SW480 (cell line): Measurements from ENCODE around the gene EMID1.

Experiments
- DNase-seq: peaks from one replicate; pipeline ENCODE4 v3.0.0-alpha.2; 2016; ENCODE audit warnings: low spot score

Gene EMID1

DNA sequence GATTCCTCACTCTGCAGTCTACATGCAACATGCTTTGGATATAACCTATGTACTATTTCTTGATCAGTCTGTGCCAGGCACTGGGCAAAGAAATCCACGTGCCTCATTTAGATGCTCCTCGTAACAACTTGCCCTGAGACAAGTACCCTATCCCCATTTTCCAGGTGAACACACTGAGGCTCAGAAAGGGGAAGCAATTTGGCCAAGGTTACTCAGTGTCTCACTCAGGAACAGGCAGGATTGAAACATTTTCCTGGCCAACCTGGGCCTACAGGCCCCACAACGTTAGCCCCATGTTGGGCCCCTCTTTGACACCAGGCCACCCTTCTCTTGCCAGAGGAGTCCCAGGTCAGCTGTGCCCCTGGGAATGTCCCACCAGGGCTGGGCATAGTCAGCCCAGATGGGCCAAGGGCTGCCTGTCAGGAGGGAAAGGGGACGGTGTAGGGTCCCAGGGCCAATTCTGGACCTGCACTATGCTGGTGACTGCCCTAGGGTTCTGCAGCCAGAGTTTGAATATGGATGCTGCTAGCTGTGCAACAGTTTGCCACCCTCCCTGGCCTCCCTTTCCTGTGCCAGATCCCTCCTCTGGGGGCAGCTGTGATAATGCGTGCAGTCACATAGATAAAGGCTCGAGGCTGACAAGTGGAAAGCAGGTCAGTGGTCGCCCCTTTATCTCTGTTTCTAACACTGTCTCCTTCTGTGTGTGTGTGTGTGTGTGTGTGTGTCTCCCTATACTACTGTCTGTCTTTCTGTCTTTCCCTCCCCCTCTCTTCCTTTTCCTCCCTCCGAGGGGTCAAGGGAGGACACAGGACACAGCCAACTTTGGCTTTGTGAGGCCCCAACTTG, 10.4 kb upstream of the EMID1 start:
- DNase-seq, result no peak

DNA sequence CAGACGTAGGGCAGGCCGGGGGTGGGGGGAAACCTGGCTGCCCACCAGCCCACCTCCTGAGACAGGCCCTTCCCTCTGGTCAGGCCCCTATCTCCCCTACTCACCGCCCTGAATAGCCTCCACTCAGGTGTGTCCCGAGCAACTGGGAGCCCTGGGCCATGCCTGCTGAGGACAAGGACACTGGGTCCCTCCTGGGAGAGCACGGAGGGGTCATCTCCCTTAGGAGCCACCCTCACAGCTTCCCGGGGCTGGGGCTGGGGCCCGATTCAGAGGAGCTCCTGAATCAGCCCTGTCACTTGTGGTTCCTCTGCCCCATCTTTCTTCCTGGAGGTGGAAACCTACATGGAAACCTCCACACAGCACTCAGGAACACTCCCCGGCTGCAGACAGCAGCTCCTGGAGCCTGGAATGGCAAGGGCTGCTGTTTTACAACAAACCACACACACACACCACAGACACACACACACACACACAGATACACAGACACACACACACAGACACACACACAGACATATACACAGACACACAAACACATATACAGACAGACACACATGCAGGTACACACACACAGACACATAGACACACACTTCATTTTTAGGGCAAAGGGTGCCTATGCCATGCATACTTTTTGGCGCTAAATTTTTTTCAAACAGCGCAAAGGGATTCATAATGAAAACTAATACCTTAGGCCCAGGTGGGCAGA, 9.6 kb upstream of the EMID1 start:
- DNase-seq, result no peak

DNA sequence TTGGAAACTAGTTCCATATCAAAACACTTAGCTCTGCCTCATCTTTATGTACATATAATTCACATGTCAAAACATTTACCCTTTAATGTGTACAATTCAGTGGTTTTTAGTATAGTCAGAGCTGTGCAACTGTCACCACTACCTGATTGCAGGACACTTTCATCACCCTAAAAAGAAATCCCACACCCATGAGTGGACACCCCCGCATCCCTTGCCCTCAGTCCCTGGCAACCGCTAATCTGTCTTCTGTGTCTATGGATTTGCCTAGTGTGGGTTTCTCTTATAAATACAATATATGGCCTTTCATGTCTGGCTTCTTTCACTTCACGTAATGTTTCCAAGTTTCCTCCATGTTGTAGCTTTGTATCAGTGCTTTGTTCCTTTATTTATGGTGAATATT, 8.6 kb upstream of the EMID1 start:
- DNase-seq, result peak; percentile 61

DNA sequence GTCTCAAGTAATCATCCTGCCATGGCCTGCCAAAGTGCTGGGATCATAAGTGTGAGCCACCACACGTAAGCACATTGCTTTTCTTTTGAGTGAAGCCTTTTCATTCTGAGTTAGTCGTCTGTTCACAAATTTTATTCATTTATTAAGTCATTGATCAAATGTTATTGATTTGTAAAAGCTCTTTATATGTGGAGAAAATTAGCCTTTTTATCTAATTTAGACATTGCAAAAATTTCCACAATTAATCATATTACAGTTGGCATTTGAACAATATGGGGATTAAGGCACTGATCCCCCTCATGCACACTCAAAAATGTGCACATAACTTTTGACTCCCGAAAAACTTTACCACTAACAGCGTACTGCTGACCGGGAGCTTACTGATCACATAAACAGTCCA, 7.5 kb upstream of the EMID1 start:
- no peak for DNase-seq

DNA sequence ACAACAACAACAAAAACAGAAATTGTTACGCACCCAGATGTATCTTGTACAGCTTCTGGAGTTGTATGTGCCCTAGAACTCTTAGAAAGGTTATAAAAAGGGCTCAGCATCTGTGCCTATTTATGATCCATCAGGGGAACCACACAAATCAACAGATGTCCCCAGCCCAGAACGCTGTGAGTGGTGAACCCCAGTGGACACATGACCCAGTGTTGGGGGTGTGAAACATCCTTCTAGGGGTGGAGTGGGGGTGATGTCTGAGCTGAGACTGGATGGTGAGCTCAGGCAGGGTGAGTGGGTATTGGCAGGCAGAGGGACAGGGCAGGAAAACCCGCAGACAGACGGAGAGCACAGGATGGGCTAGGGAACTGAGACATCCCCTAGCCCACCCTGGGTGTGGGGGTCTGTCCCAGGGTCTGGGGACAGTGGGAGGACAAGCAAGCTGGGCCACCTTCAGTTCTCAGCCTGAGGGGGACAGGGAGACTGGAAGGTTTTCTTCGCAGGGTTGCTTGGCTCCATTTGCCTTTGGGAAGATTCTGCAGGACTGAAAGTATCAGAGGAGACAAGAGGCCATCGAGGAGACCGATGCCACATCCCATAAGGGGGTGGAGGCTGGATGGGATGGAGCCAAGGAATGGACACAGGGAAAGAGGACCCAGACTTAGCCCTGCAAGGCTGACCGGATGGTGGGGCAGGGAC, 5.8 kb upstream of the EMID1 start:
- no peak for DNase-seq

DNA sequence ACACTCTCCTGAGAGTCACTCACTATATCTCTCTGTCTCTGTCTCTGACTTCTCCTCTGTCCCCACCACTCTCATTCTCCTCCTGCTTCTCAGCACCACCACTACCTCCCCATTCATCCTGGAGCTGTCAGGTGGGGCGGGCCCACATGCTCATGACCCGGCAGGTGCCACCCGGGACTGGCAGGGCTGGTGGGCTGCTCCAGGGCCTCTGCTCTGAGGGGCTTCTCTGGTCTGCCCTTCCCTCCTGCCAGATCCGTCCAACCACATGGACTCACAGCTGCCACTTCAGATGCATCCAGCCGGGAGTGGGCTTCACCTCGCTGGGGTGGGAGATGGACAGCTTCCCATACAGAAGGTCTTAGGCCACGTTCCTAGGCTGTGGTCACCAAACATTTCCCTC, 4.8 kb upstream of the EMID1 start:
- no peak for DNase-seq

DNA sequence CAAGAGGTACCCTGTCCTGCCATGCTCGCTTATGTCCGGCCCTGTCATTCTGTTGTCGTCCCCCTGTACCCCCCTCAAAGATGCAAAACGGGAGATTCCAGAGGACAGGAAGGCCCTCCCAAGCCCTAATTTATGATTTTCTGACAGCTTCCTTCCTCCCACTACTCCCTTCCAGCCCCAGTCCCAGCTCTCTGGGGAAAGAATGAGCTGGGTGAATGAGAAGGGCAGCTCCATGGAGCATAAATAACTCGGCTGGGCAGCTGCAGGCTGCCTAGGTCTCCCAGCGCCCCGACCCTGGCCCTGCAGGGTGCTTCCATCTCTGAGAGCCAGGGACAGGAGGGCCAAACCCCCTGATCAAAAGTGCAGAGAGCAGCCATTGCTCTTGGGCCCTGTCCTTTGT, 3.9 kb upstream of the EMID1 start:
- DNase-seq, result no peak

DNA sequence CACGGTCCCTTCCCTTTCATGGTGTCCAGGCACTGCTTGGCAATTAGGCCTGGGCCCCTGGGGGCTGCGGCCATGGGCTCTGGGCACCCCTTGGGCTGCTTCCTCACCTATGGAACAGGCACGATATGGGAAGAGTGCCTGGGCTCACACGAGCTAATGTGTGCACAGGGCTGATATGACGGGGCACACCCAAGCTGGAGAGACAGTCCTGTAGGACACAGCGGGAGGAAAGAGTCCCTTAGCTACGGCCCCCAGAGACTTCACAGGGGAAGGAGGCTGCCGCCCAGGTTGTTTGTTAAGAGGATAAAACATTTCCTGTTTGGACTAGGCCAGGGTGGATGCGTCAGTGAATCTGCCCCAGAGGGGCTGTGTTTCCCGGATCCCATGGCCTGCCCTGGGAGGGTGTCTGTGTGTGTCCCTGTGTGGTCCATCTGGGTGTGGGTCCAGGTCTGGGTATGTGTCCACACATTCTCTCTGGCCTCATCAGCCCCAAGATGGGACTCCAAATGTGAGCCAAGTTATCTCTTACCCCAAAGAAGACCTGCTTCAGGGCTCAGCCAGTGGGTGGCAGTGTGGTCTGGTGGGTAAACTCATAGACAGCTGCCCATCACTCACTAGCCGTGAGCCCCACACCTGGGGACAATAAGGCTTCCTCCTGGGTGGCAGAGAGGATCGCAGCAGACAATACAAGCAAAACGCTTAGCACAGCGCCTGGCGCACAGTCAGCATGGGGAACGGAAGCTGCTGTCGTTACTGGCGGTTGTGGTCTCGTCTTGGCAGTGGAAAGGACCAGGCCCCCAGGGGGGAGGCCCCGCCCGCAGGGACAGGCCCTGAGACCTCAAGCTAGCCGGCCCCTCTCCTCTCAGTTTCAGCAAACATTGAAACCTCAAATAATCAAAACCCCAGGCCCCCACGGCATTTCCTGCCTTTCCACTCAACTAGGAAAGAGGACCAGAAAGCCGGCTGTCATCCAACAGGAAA, 3.2 kb upstream of the EMID1 start:
- peak; percentile 33 for DNase-seq

DNA sequence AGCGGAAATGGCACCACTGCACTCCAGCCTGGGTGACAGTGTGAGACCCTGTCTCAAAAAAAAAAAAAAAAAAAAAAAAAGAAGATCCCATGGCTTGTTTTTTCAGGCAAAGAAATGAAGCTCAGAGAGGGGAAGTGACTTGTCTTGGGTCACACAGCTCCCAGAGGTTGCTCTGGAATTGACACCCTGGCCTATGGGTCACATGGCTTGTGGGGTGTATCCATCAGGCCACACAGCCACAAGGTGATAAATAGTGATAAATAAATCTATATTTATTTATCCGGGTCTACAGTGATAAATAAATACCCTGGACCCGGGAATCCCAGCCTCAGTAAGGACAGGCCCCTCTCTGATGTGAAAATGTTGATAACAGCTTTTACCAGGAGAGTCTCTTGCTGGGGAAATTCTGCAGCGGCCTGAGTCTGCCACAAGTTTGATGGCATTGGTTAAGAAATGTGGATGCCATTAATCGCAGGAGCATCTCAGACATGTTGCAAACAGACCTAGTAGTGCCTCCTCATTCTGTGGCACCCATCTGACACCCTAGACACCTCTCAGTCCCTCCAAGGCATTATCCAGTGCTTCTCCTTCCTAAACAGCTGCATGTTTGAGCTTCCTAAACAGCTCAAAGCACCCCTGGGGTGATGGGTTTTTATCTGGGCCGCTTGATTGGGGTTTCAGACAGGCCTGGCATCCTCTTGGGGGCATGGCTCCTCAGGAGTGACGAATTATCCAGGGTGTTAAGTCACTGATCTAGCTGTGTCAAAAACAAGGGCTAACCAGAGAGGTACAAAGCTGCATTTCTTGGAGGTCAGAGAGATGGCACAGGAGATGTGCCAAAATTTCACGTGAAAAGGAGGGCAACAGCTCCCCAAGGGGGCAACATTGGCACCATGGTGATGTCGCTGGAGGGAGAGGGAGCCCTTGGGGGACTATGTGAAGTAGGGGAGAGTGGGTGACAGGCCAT, 1.9 kb upstream of the EMID1 start:
- DNase-seq, result no peak

DNA sequence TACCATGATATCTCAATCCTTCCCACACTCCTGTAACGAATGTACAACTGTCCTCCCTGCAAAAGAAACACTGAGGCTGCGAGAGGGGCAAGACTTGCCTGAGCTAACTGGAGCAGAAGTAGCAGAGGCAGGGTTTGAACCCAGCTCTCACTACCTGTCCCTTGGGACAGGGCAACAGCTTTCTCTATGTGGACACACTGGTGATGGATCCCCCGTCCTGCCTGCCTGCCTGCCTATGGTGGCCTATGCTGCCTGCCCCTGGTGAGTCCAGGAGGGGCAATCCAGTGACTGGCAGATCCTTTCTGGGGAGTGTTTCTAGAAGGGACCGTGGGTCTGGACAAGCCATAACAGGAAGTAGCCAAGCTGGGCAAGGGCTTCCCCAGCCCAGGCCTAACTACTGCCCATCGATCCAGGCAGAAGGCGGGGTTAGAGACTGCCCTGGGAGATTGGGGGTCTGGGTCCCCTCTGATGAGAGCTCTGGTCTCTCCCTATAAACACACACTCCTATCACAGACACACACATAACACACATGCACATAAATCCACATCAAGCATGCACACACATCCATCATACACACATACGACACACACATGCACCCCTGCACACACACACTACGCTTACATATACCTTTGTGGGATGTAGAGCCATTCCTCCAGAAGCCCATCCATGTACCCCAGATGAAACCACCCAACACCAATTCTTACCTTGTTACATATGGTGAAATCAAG, 1.1 kb upstream of the EMID1 start:
- DNase-seq, result no peak

DNA sequence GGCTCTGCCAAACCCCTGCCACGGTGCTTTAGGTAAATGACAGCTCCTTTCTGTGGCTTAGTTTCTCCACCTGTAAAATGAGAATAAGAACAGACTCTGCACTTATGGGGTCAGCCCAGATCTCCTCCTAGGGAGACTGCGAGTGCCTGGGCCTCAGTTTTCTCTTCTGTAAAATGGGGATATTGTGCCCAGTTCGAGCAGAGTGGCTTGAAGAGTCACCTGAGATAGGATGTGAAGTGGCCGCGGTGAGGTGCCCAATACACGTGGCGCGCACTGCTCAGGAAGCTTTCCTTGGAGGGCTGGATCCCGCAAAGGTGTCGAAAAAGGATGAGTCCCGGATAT, 473 bp upstream of the EMID1 start:
- DNase-seq, result no peak

DNA sequence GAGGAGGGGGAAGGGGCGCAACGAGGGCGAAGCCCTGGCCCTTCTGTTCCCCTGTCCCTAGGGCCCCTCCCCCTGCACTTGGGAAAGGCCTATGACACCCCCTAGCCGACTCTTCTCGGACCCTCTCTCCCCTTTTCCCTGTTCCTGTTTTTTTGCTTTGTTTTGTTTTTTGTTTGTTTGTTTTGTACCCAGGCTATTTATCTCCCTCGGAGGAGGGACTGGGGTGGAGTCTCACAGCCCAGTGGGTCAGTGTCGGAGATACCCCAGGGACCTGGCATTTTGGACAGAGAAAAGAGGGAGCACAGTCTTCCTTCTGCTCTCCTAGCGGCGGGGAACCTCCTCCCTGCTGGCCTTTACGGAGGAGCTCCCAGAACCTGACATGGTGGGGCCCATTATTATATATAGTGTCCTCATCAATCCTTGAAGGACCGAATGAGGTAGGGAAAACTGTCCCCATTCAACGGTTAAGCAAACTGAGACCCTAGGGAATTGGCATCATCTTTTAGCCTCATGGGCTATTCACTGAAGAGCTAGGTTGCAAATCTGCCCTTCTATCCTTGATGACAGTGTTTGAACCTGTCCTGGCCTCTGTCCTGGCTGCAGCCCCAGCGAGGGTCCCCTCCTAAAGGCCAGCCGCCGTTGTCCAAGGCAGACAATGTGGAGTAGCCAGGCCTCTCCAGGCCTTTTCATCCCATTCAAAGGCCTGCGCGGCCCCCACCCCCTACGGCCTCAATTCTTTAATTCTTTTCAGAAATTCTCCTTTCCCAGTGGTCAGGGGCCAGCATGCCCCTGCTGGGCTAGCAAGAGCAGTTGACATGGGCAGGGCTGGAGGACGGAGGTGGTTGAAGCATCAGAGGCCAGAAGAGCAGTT, 911 bp downstream of the EMID1 start:
- DNase-seq, result no peak

DNA sequence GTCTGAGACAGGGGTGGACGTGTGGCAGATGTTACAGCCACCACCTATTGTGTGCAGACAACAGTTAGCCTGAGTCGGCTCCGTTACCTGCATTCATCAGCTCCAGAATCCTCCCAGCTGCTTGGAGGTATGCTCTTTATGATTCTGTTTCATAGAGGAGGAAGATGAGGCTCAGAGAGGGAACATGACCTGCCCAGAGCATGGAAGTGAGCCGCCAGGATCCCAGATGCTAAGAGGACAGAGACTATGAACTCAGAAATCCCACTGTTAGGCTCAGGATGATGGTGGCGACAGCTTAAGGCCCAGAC, 1.5 kb downstream of the EMID1 start:
- no peak for DNase-seq

DNA sequence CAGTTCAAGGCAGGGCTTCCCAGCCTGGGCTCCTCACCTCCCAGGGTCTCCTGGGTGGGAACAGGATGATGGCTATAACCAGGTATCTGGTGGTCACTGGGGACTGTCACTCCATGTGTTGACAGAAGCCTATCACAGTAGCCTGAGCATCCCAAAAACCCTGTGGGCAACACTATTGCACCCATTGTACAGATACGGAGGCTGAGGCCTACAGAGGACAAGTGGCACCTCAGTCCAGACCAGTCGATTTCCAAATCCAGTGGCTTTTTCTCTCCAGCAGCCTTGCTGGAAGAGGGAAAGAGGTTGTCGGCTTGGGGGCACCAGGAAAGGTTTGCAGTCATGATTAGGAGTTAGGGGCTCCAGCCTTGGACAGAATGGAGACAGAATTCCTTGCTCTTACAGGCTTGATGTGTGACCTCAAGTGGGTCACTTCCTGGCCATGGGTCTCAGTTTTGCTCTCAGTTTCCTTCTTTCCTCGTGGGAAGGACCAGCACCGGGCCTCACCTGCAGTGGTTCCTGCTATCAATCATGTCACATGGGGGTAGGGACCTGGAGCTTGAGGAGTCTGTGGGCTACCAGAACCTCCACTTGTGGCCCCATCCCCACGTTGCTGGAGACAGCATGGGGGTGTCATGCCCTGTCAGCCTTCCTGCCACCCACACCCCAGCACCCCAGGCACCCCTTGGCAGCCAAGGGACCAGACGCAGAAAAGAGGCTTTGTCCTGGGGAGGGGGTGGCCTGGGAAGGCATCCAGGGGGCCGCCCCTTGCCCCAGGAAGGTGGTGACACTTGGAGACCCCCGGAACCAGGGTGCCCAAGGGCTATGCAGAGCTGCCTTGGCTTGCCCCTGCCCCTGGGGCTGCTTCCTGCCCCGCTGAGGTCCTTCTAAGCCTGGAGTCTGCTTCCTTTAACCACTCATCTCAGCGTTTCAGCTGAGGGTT, 2.1 kb downstream of the EMID1 start:
- no peak for DNase-seq

DNA sequence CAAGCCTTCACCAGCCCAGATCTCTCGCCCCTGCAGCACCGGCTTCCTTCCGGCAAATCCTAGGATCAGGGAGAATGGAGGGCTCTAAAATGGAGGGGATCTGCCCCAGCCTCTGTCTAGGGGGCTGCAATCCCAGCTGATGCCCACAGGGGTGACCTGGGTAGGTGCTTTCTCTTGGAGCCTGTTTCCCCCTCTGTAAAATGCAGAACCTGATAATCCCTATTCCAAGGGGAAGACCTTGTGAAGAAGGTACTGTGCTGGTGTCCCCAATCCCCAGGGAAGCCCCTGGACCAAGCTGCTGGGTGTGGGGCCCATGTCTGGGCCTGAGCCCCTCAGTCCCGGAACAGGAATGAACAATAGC, 2.8 kb downstream of the EMID1 start:
- no peak for DNase-seq

DNA sequence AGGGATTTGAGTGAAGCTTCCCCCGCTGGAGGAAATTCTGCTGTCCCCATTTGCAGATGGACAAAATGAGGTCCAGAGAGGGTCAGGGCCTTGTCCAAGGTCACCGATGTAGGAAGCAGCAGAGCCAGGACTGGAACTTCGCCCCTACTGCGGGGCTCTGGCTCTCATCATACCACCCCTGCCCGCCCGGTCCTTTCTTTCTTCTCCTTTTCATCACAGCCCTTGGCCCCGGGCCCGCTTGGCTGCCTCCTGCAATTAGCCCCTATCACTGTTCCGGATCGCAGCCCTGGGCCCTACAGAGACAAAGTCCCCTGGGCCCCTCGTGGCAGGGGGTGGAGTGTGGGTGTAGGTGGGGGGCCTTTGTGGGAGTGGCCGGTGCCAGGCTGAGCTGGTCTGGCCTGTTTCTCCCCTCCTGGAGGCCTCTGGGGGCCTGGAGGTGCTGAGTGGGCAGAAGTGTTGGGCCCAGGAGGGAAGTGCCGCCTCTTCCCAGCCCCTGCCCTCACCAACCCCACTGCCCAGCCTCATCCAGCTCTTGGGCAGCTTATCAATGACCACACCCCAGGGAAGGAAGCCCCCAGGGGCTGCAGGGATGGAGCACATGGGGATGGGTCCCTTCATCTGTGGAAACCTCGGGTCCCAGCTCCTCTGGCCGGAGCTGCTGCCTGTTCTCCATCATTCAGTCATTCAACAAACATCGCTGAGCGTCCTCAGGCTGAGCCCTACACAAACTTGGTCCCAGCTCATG, 3.4 kb downstream of the EMID1 start:
- no peak for DNase-seq

DNA sequence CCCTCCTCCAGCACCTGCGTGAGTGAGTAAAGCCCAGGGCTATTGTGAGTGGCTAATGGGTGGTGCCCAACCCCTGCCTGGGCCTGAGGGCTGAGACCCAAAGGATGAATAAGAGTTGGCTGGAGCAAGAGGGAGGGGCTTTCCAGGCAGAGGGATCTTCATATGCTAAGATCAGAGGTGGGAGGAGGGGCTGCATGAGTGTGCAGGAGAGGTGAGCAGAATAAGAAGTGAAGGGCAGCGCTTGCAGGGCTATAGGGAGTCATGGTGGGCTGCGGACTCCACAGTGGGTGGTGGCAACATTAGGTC, 3.9 kb downstream of the EMID1 start:
- no peak for DNase-seq

DNA sequence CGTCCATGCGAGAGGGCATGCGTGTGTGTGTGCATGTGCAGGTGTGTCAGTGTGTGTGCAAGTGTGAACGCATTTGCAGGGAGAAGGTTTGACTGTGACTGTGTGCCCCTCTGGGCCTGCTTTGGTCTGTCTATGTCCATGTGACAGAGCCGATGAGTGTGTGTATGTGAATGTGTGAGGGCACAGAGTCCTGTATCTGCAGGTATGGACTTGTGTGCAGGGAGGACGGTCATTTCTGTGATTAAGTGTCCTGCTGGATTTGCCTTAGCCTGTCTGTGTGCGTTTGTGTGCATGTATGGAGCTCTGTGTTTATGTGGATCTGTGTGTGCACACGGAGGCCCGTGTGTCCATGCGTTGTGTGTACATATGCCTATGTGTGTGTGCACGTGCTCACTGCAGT, 5.4 kb downstream of the EMID1 start:
- no peak for DNase-seq
